ENCODE measurements around the gene WT1. TPM values are rescaled to one million over a fixed set of nuclear protein-coding genes. Genes with fewer than 3 reads are reported as not detected.

The WT1 gene
- total RNA-seq, 2 experiments from 2014 or later, result not detected

DNA sequence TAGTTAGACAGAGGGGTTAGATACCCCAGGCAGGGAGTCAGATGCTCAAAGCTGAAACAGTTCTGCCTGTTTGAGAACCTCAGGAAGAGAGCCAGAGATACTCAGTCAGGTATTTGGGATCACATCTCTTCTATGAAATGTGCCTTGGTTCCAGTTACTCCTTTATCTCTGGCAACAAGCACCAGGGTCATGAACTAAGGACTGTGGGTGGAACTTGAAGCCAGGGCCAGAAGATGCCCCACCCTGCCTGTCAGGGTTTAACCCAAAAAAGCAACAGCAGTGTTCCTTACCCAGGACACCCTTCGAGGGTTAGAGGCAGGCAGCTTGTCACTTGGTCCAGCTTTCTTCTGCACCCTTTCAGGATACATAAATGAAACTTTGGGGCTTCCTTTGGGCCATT is 15.0 kb upstream of the WT1 start:
- Mint-ChIP-seq H3K27me3 (peaks cover 10% of the 10 kb centered on the region), H3K4me3 (no peak overlapping the region), H3K4me1 (ENCODE audit: low read depth) (no peaks in the 10 kb centered on the region), H3K27ac (no peak overlapping the region), H3K9me3 (no peaks in the 10 kb centered on the region), H3K36me3 (no peaks in the 10 kb centered on the region)
- intact Hi-C loops (cut with micrococcal nuclease), result no loop called here
- POLR2A ChIA-PET, result no interaction called here
- no peak for DNase-seq
- CTCF ChIA-PET, result no interaction called here

DNA sequence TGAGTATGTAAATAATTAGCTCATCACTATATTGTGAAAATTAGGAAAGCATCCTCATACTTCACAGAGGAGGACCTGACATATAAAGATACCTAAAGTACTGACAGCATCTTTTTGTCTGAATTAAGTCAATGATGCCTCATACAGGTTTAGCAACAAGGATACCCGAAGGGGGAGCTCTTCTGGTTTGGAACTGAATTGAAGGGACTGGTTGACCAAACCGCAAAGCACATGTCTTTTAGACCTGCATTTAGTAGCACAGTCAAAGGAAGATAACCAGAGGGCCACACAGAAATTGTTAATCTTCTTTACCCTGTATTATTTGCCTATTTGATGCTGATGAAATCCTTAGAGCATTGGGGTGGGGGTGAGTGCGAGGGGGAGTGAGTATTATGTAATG is 12.9 kb upstream of the WT1 start:
- no peak overlapping the region for H3K4me3 Mint-ChIP-seq
- intact Hi-C loops (cut with micrococcal nuclease), result no loop called here
- no peak for DNase-seq
- no peaks in the 10 kb centered on the region for H3K36me3 Mint-ChIP-seq
- H3K4me1 Mint-ChIP-seq (ENCODE audit: low read depth), result no peaks in the 10 kb centered on the region
- POLR2A ChIA-PET, result no interaction called here
- no peaks in the 10 kb centered on the region for H3K9me3 Mint-ChIP-seq
- CTCF ChIA-PET, result interaction anchor here (0.7 kb wide), 1 partner anchor 27 kb away, joined by 3 read pairs; no protein-coding TSS in a partner anchor
- H3K27me3 Mint-ChIP-seq, result peaks cover 19% of the 10 kb centered on the region
- no peak overlapping the region for H3K27ac Mint-ChIP-seq

DNA sequence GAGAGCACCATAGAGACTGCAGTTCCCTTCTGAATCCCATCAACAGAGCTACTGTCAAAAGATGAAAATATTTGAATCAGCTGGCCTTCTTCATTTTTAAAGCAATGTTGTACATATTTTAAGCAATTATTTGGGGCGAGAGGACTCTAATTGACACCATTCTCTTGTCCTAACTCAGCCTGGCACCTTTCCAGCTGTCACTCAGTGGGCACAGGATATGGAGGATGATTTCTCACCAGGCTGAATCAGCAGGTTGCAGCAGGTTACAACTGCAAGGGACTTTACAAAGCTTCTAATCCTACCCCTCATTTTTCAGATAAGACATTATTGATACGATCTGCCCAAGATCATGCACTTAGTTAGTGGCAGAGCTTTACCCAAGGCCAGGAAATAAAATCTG is 11.9 kb upstream of the WT1 start:
- no peaks in the 10 kb centered on the region for H3K4me1 Mint-ChIP-seq (ENCODE audit: low read depth)
- peaks cover 26% of the 10 kb centered on the region for H3K27me3 Mint-ChIP-seq
- no peaks in the 10 kb centered on the region for H3K9me3 Mint-ChIP-seq
- H3K27ac Mint-ChIP-seq, result no peak overlapping the region
- no peak for DNase-seq
- no peak overlapping the region for H3K4me3 Mint-ChIP-seq
- no peaks in the 10 kb centered on the region for H3K36me3 Mint-ChIP-seq
- intact Hi-C loops (cut with micrococcal nuclease), result no loop called here
- ChIA-PET CTCF (interaction anchor here (0.7 kb wide), 1 partner anchor 47 kb away, joined by 4 read pairs; no protein-coding TSS in a partner anchor), POLR2A (no interaction called here)

DNA sequence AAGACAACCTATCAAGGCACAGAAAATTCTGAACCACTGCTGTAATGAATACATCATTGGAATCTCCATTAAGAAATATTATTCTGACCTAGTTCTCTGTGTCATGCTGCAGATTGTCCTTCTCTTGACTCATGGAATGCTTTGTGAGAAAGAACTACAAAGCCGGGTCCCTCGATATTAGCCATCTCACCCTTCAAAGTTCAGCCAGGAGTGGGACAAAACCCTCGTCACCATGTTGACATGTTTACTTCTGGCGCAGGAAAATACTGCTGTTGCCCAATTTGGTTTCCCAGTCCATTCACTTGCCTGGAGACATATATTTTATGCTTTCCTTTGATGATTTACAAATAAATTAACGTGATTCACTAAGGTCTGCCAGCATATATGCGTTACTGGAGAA is 10.9 kb upstream of the WT1 start:
- Mint-ChIP-seq H3K36me3 (no peaks in the 10 kb centered on the region), H3K4me1 (ENCODE audit: low read depth) (no peaks in the 10 kb centered on the region)

DNA sequence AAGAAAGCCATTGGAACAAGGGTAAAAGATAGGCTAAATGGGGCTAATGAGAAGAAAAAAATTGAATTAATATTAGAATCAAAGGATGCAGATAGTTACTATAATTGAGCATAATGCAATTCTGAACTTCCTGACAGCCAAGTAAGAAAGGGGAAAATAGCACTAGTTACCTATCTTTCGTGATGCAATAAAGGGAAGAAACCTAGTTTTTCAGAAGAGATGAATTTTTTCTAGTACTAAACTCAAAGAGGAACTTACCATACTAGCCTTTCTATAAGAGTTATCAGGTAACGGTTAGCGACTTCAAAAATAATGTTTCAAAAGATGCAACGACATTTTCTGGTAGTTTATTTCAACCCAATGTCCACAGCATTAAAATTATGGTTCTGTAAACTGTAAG is 8.8 kb upstream of the WT1 start:
- no peaks in the 10 kb centered on the region for H3K36me3 Mint-ChIP-seq
- H3K4me3 Mint-ChIP-seq, result no peak overlapping the region
- H3K4me1 Mint-ChIP-seq (ENCODE audit: low read depth), result peaks cover 3% of the 10 kb centered on the region
- H3K27me3 Mint-ChIP-seq, result peaks cover 45% of the 10 kb centered on the region
- ChIA-PET CTCF (interaction anchor here (1.5 kb wide), 1 partner anchor 14 kb away, joined by 3 read pairs; no protein-coding TSS in a partner anchor), POLR2A (no interaction called here)
- DNase-seq, result no peak
- H3K9me3 Mint-ChIP-seq, result no peaks in the 10 kb centered on the region
- intact Hi-C loops (cut with micrococcal nuclease), result no loop called here
- H3K27ac Mint-ChIP-seq, result no peak overlapping the region

More for the DNA sequence above, 10.9 kb upstream of the WT1 start:
- Mint-ChIP-seq H3K27ac (no peak overlapping the region), H3K27me3 (peaks cover 32% of the 10 kb centered on the region), H3K9me3 (no peaks in the 10 kb centered on the region), H3K4me3 (no peak overlapping the region)
- DNase-seq, result no peak
- intact Hi-C loops (cut with micrococcal nuclease), result no loop called here
- ChIA-PET POLR2A (no interaction called here), CTCF (no interaction called here)

DNA sequence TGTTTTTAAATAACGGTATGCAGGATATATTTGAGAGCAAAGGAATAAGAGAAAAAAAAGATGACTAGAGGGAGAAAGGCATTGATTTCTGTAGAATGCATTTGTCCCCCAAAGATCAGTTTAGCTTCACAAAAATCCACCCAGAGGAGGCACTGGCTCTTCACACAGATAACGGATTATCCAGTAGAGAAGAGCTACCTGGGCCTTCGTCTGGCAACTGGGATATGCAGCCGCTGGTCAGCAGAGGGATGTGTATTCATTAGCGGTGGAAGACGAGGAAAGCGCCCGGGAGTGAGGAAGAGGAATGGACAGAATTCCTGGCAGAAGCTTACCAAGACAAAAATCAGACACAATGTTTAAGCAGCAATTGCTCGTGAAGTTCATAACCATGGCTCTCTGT is 5.6 kb upstream of the WT1 start:
- CTCF ChIA-PET, result no interaction called here
- Mint-ChIP-seq H3K9me3 (no peaks in the 10 kb centered on the region), H3K36me3 (no peaks in the 10 kb centered on the region), H3K27me3 (peaks cover 68% of the 10 kb centered on the region), H3K4me1 (ENCODE audit: low read depth) (peaks cover 28% of the 10 kb centered on the region), H3K27ac (no peak overlapping the region), H3K4me3 (no peak overlapping the region)
- DNase-seq, result no peak
- POLR2A ChIA-PET, result no interaction called here
- intact Hi-C loops (cut with micrococcal nuclease), result no loop called here

DNA sequence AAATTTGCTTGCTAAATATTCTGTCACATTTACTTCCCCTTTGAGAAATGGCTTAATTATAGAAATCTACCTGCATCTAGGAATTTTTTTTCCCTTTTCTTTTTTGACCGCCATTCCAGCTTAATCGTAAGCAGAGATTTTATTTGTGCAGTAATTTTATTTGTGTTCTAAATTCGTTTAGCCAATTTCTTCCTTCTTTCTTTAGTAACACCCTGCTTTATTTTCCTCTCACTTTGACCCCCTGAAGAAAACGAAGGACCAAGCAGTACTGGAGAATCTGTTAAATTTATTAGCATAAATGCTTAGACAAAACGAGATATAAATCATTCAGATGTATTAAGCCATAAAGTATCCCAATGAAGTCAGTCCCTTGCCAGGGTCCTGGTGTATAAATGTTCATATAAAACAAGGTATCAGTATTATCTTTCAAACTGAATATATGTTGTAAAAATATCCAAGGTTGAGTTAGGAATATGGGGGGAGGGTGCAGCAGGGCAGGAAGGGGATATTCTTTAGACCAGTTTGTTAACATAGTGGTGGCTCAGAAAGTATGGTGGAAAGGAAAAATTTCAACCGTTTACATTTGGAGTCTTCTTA is 5.1 kb upstream of the WT1 start:
- Mint-ChIP-seq H3K27ac (no peak overlapping the region), H3K4me1 (ENCODE audit: low read depth) (peaks cover 31% of the 10 kb centered on the region), H3K36me3 (no peaks in the 10 kb centered on the region), H3K27me3 (peaks cover 72% of the 10 kb centered on the region), H3K4me3 (no peak overlapping the region), H3K9me3 (no peaks in the 10 kb centered on the region)
- ChIA-PET POLR2A (no interaction called here), CTCF (no interaction called here)
- intact Hi-C loops (cut with micrococcal nuclease), result no loop called here
- DNase-seq, result no peak

DNA sequence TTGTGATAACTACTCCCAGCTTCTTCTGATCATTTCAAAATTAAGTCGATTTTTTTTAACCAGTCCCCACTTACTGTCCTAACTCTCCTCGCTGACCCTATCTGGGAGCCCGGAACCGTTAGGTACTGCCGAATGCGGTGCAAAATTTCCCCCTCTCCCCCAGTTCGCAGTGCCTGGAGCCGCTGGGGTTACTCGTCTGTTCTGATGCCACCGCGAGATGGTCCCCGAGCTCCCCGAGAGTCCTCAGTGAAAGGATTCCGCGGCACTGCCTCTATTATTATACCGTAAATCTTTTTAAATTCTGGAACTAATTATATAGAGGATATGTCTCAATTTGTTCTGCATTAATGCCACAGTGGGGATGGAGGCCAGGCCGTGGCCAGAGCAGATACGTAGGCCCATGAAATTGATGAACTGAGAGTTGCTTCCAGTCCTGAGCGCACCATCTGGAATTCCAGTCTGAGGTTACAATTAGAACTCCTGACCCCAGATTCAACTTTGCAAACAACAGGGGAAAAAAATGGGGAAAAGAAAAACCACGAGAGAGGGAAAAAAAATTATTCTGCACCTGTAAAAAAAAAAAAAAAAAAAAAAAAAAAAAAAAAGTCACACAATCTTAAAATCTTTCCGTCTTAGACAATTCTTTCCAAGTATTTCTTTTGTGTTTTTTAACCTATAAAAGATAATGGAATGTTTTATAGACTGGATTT is 4.3 kb upstream of the WT1 start:
- POLR2A ChIA-PET, result no interaction called here
- H3K9me3 Mint-ChIP-seq, result no peaks in the 10 kb centered on the region
- H3K27ac Mint-ChIP-seq, result no peak overlapping the region
- CTCF ChIA-PET, result no interaction called here
- peaks cover 32% of the 10 kb centered on the region for H3K4me1 Mint-ChIP-seq (ENCODE audit: low read depth)
- H3K27me3 Mint-ChIP-seq, result peaks cover 69% of the 10 kb centered on the region
- H3K4me3 Mint-ChIP-seq, result no peak overlapping the region
- intact Hi-C loops (cut with micrococcal nuclease), result loop anchor here (5.0 to 10.0 kb wide), 3 partner anchors 175 to 637 kb away; partner anchors contain the start of gene CCDC73
- H3K36me3 Mint-ChIP-seq, result no peaks in the 10 kb centered on the region
- no peak for DNase-seq

DNA sequence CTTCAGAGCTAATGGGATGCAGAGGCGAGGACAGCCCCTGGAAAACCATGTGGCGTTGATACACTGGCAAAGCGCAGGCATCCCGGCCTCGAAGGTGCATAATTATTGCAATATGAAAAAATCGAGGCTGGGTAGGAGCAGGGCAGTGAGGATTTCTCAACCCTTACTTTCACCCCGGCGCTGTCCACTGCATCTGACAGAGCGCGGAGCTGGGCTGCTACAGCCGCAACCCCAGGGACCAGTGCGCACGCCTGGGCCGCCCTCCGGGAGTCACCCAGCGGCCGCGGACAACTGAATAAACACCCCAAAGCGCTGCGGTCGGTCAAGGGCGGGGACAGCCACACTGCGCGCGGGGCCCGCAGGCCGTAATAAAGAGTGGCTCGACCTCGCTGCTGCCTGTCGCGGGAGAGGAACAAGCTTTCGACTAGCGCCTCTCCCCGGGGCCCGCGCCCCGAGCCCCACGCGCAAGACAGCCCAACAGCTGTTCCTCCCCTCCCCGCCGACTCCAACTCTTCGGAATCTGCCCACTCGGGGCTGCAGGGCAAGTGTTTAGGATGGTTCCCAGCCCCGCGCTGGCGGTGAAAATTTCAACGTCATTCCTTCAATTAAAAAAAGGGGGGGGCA is 3.6 kb upstream of the WT1 start:
- no peaks in the 10 kb centered on the region for H3K36me3 Mint-ChIP-seq
- H3K4me3 Mint-ChIP-seq, result no peak overlapping the region
- CTCF ChIA-PET, result no interaction called here
- H3K9me3 Mint-ChIP-seq, result no peaks in the 10 kb centered on the region
- DNase-seq, result no peak
- H3K27ac Mint-ChIP-seq, result no peak overlapping the region
- intact Hi-C loops (cut with micrococcal nuclease), result loop anchor here (5.0 to 10.0 kb wide), 3 partner anchors 176 to 637 kb away; partner anchors contain the start of gene CCDC73
- H3K4me1 Mint-ChIP-seq (ENCODE audit: low read depth), result peaks cover 39% of the 10 kb centered on the region
- POLR2A ChIA-PET, result no interaction called here
- H3K27me3 Mint-ChIP-seq, result peaks cover 71% of the 10 kb centered on the region

DNA sequence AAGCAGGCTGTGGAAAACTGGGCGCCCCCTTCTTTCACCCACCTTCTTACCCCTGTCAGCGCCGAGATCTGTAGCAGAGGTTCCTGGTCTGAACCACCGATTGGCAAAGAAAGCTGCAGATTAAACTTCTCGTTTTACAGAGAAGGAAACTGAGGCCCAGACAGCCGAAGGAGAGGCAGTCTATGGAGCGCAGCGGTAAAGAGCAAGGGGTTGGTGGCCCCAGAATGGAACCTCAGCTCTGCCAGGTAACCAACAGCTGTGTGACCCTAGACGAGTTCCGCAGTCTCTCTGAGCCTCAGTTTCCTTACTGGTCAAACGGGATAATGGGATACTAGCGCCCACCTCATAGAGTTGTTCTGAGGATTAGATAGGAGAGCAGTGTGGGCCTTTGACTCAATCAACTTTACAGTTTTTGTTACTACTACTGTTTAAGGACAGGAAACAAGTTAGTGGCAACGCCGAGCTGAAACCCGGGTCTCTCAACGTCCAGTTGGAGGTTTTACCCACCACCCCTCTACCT is 3.1 kb upstream of the WT1 start:
- no peaks in the 10 kb centered on the region for H3K9me3 Mint-ChIP-seq
- ChIA-PET CTCF (no interaction called here), POLR2A (no interaction called here)
- H3K36me3 Mint-ChIP-seq, result no peaks in the 10 kb centered on the region
- peaks cover 75% of the 10 kb centered on the region for H3K27me3 Mint-ChIP-seq
- H3K4me1 Mint-ChIP-seq (ENCODE audit: low read depth), result peaks cover 44% of the 10 kb centered on the region
- H3K4me3 Mint-ChIP-seq, result no peak overlapping the region
- intact Hi-C loops (cut with micrococcal nuclease), result loop anchor here (5.0 to 10.0 kb wide), 3 partner anchors 176 to 636 kb away; partner anchors contain the start of gene CCDC73
- H3K27ac Mint-ChIP-seq, result no peak overlapping the region
- no peak for DNase-seq

DNA sequence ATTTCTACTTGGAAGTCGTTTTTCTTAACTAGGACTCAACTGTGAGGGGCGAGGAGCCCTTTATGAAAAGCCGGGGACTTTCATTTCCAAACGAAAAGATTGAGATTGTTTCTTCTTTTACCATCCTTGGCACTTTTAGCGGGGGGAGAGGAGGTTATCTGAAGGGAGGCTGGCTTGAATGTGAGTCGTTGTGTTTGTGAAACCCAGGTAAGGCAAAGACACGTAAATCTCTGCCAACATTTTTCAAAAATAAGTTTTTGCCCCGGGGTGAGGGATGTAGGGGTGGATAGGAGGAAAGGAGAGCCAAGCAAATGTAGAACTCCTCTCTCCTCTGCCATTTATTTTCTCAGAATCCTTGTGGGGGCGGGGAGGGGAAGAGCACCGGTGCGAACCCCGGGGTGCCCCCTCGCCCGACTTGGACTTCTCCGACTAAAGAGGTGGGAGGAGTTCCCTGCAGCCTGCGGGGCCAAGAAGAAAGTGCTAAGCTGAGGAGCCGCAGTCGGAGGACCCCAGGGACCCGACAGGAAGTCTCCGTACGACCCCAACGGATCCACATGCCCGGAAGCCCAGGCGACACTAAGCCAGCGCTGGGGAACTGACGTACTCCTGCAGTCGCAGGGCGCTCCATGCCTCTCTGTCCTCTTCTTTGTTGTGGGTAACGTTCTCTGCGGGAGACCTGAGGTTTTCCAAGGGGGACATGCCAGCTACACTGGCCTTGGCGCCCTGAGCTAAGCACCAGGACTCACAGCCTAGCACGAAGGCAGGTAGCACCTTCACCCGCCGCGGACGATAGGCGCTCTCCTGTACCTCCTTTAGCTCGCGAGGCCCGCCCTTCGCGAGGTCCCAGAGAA is 2.4 kb upstream of the WT1 start:
- intact Hi-C loops (cut with micrococcal nuclease), result loop anchor here (5.0 to 10.0 kb wide), 3 partner anchors 177 to 635 kb away; partner anchors contain the start of gene CCDC73
- H3K9me3 Mint-ChIP-seq, result no peaks in the 10 kb centered on the region
- peaks cover 44% of the 10 kb centered on the region for H3K4me1 Mint-ChIP-seq (ENCODE audit: low read depth)
- no peak overlapping the region for H3K27ac Mint-ChIP-seq
- CTCF ChIA-PET, result no interaction called here
- H3K36me3 Mint-ChIP-seq, result no peaks in the 10 kb centered on the region
- peak overlapping the region; percentile 24 for H3K4me3 Mint-ChIP-seq
- POLR2A ChIA-PET, result no interaction called here
- no peak for DNase-seq
- H3K27me3 Mint-ChIP-seq, result peaks cover 78% of the 10 kb centered on the region

All from activated CD4-positive, alpha-beta memory T cell treated with anti-CD3 and anti-CD28 coated beads for 36 hours (primary cell).